ENCODE measurements around the gene SOX2.

GRCh38 chr3:181683563-181683962, 28.2 kb upstream of the SOX2 start:
- TF ChIP-seq TAF1 (IDR thresholded peaks at IDR 0.05; ENCODE audit: low read depth, low read length) (no peak), POLR2AphosphoS5 (IDR thresholded peaks at IDR 0.05; ENCODE audit: low read depth, low read length) (no peak), POLR2A (IDR thresholded peaks at IDR 0.05; ENCODE audit: low read depth, low read length) (no peak)
